Measurements from ENCODE around the gene CCND2.
"Not testable (repeated sequence)": the region's sequence is repeated elsewhere in the genome, so short reads cannot be mapped to it uniquely, and the experiment has no call there.

The CCND2 gene

DNA sequence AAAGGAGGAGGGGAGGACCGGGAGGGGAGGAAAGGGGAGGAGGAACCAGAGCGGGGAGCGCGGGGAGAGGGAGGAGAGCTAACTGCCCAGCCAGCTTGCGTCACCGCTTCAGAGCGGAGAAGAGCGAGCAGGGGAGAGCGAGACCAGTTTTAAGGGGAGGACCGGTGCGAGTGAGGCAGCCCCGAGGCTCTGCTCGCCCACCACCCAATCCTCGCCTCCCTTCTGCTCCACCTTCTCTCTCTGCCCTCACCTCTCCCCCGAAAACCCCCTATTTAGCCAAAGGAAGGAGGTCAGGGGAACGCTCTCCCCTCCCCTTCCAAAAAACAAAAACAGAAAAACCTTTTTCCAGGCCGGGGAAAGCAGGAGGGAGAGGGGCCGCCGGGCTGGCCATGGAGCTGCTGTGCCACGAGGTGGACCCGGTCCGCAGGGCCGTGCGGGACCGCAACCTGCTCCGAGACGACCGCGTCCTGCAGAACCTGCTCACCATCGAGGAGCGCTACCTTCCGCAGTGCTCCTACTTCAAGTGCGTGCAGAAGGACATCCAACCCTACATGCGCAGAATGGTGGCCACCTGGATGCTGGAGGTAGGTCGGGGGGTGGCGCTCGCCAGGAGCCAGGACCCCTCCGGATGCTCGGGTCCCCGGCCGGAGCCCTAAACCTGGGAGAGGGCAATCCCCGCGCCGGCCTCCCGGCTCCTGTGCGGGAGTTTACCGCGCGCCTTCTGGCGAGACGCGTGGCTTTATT, at the start of gene CCND2:
TSS of gene CCND2 (plus strand) at position 111 of the 744 bp plus-strand sequence. CDS start at position 390, 279 bp downstream.
- DNase-seq (ENCODE audit: low spot score) (no peak), FAIRE-seq (no peak)

DNA sequence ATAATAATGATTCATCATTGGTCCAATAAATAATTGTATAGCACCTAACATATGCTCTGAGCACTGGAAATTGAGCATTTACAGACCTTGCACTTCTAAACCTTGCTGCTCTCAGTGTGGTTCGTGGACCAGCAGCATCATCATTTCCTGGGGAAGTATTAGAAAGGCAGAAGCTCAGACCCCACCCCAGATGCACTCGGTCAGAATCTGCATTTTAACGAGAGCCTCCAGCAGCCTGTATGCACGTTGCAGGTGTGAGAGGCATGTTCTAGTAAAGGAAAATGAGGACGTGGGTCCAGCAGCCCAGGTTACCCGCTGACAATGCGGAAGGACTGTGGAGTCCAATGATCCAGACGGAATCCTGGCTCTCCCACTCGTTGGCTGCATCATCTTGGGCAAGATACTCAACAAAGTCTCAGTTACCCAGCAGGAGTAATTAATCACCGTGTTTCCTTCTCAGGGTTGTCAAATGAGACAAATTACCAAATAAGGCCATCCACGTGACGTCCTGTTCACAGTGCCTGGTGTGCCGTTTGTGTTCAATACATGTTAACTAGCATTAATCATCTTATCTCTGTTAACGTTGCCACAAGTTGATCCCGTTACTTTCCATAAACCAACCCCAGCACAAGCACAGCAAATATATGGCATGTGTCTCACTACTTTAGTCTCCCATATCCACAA, 49.2 kb upstream of the CCND2 start:
- no peak for FAIRE-seq

GRCh38 chr12:4225571-4225970, 48.0 kb upstream of the CCND2 start:
- FAIRE-seq (no peak), DNase-seq (ENCODE audit: low spot score) (no peak)

More for the DNA sequence above, 49.2 kb upstream of the CCND2 start:
- no peak for DNase-seq (ENCODE audit: low spot score)

GRCh38 chr12:4227046-4227445, 46.5 kb upstream of the CCND2 start:
- DNase-seq (ENCODE audit: low spot score) (no peak), FAIRE-seq (no peak)

DNA sequence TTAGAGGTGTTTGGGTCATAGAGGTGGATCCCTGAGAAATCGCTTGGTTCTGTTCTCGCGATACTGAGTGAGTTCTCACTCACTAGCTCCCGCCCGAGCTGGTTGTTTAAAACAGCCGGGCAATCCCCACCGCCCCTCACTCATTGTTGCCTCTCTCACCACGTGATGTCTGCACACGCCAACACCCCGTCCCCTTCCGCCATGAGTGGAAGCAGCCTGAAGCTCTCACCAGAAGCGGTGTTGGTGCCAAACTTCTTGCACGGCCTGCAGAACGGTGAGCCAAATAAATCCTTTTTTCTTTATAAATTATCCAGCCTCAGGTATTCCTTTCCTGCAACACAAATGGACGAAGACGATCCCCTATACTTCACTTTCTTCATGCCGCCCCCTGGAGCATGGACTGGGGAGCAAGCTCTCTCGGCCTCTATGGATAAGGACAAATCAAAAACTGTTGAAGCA, 45.4 kb upstream of the CCND2 start:
- FAIRE-seq (no peak), DNase-seq (ENCODE audit: low spot score) (no peak)

DNA sequence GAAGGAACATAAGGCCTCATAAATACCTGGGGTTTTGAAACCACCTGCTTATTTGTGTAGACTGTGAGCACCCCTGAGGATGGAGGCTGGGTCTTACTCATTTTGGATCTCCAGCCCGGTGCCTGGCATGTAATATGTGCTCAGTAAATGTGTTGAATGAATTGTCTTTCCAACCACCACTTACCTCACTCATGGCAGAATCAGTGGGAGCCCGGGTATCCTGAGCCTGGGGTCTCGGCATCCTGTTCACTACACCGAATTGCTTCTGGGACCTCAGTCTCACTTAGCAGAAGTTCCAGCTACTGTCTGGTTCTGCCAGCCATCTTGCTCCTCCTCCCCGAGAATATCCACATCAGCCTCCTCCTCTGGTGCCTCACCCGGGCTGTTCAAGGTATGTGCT, 43.0 kb upstream of the CCND2 start:
- DNase-seq (ENCODE audit: low spot score) (no peak), FAIRE-seq (no peak)

DNA sequence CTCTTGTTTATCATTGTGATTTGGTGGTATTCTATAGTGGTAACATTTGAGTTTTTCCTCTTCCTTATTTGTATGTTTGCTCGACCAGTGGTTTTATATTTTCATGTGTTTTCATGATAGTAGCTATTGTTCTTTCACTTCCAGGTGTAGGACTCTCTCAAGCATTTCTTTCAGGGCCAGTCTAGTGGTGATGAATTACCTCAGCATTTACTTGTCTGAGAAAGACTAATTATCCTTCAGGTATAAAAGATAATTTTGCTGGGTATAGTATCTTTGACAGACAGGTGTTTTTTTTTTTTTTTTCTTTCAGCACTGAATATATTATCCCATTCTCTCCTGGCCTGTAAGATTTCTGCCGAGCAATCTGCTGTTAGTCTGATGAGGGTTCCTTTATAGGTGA, 35.0 kb upstream of the CCND2 start:
- no peak for FAIRE-seq

DNA sequence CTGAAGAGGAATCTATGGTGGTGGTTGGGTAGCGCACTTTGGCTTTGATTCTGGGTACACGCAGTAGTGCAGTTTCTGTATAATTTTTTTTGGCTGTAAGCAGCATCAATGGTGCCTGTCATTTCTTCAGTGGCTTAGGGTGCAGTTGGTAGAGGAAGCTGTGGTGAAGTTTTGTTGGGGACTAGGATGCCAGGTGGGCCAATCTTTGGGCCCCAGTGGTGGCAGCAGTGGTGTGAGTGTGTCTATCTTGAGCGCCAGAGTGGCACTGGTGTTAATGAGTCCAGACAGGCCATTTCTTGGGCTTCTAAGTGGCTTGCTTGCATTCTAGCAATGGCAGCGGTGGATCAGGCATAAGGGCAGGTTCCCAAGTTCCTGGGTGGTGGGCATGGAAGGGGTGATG, 33.8 kb upstream of the CCND2 start:
- DNase-seq (ENCODE audit: low spot score) (no peak), FAIRE-seq (no peak)

More for the DNA sequence above, 35.0 kb upstream of the CCND2 start:
- DNase-seq (ENCODE audit: low spot score), result no peak

GRCh38 chr12:4240161-4240783, 33.3 kb upstream of the CCND2 start:
- FAIRE-seq (no peak), DNase-seq (ENCODE audit: low spot score) (no peak)

DNA sequence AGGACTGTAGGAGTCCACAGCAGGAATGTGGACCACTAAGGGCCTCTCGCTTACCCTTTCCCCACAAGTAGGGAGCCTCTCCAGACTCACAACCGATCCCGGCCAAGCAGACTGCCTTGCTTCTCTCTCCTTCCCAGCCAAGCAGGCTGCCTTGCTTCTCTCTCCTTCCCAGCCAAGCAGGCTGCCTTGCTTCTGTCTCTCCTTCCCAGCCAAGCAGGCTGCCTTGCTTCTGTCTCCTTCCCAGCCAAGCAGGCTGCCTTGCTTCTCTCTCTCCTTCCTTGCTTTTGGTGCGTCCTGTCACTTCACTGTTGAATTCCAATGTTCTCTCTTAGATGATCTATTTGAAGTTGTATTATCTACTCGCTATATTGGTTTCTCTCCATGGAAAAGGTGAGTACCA, 32.6 kb upstream of the CCND2 start:
- DNase-seq (ENCODE audit: low spot score) (no peak), FAIRE-seq (no peak)

GRCh38 chr12:4241592-4241991, 32.0 kb upstream of the CCND2 start:
- no peak for FAIRE-seq

DNA sequence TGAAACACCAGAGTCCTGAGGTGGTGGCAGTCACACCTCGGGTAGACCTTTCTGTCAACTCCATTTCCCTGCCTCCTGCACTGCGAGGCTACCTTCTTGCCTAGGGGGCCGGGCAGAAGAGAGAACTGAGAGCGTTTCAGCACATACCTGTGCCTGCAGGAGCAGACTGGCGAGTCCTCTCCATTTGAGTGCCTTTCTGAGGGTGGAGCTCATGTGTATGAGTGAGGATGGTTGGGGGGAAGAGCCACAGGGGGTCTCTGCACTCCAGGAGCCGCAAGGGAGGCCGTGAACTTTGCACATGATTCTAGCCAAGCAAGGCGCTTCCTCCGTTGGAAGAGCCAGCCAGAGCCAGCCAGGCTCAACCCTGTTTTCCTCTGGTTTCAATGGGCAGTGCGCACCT, 31.0 kb upstream of the CCND2 start:
- DNase-seq (ENCODE audit: low spot score), result no peak
- FAIRE-seq, result no peak

More at GRCh38 chr12:4241592-4241991, 32.0 kb upstream of the CCND2 start:
- no peak for DNase-seq (ENCODE audit: low spot score)

DNA sequence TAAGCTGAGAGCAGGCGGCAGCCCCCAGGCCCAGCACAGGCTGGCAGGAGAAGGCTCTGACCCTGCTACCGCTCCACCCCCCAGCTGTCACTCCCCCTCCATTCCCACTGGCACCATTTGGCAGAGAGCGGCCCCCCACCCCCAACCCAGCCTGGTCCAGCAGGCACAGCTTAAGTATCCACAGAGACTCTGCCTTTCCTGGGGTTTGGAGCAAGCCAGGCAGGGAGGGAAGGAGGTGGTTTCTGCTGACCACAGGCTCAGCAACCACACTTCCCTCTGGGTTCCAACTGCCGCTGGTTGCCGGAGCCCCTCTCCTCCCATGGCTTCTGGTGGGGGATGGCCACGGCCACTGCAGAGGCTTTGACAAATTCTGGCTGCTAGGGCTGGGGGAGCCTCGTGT, 30.5 kb upstream of the CCND2 start:
- no peak for FAIRE-seq
- DNase-seq (ENCODE audit: low spot score), result no peak

DNA sequence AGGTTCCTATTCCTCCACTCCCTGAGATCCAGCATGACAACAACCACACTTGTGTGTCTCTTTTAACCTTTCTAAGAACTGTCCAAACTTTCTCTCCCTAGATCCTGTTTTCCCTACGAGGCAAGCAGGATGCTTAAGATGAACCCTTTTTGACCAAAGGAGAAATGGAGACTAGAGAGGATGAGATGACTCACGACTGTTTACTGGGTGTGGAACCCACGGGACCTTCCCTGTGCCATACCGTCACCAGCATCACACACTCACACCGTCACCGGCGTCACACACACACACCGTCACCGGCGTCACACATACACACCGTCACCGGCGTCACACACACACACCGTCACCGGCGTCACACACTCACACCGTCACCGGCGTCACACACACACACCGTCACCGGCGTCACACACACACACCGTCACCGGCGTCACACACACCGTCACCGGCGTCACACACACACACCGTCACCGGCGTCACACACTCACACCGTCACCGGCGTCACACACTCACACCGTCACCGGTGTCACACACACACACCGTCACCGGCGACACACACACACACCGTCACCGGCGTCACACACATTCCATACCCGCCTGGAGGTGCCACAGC, 30.0 kb upstream of the CCND2 start:
- not testable (repeated sequence) for FAIRE-seq

DNA sequence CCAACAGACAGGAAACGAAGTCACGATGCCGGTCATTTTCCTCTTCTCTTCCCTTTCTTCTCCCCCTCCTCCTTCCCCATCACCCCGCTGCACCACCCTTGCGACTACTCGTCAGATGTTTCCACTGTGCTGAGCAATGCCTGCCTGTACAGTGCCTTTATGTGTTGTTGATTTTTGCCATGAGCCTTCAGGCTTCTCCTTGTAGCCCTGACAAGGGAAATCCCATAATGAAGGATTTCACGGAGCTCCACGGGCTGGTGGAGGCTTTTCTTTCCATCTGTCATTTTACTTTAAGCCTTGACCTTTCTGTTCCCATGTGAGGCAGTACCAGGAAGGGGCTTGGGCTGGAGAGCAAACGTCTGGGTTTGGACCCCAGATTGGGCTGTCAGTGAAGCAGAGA, 28.7 kb upstream of the CCND2 start:
- DNase-seq (ENCODE audit: low spot score), result no peak
- no peak for FAIRE-seq

More for the DNA sequence above, 30.0 kb upstream of the CCND2 start:
- not testable (repeated sequence) for DNase-seq (ENCODE audit: low spot score)

DNA sequence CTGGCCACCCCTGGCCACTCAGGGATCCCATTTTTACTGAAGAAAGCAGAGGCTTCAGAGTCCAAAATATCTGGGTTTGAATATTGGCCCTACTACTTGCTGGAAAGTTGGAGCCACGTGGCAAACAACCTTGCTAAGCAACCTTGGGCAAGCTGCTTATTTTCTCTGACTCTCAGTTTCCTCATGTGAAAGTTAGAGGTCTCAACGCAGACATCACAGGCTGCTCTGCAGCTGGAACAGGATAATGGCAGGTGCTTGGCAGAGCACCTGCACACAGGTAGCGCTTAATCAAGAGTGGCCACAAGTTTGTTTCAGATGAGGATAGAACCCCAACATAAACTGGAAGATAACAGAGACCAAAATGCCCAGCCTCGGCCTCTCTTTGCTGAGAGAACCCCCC, 28.1 kb upstream of the CCND2 start:
- FAIRE-seq, result no peak

DNA sequence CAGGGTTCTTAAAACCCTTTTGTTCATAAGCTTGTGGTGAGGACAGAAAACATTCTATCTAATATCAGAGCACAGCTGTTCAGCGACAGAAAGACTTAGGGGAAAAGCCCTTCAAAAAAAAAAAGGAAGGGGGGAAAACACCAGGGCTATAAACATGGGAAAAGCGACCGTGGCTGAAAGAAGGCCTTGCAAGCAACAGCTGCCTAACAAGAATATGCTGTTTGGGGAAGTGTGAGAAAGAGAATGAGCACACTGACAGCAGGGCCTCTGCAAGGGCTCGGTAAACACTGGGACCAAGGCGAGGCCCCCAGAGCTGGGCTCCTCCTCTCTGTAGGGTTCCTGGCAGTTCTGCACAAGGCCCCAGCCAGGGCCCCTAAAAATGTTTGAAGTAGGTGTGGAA, 27.4 kb upstream of the CCND2 start:
- DNase-seq (ENCODE audit: low spot score), result no peak
- no peak for FAIRE-seq

More for the DNA sequence above, 28.1 kb upstream of the CCND2 start:
- no peak for DNase-seq (ENCODE audit: low spot score)

GRCh38 chr12:4250691-4251090, 22.9 kb upstream of the CCND2 start:
- no peak for FAIRE-seq
- no peak for DNase-seq (ENCODE audit: low spot score)

DNA sequence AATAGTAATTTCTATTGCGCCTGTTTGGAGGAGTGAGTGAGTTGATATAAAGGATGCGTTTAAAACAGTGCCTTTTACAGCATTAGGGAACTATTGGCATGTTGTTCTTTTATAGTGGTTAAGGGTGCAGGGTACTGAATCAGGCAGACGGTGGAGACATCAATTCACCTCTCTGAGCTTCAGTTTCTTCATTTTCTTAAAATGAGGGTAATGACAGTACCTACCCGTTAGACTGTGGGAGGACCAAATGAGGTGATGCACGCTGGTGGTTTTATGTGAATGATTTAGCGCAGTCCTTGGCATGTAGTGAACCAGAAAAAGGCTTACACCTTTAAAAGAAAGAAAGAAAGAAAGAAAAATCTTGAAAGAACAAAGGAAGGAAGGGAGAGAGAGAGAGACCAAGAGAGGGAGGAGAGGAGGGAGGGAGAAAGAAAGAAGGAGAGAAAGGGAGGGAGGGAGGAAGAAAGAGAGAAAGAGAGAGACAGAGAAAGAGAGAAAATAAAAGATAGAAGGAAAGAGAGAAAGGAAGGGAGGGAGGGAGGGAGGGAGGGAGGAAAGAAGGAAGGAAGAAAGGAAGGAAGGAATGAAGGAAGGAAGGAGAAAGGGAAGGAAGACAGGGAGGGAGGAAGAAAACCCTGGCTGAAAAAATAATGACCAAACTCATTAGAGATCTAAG, 22.2 kb upstream of the CCND2 start:
- no peak for FAIRE-seq
- DNase-seq (ENCODE audit: low spot score), result no peak

DNA sequence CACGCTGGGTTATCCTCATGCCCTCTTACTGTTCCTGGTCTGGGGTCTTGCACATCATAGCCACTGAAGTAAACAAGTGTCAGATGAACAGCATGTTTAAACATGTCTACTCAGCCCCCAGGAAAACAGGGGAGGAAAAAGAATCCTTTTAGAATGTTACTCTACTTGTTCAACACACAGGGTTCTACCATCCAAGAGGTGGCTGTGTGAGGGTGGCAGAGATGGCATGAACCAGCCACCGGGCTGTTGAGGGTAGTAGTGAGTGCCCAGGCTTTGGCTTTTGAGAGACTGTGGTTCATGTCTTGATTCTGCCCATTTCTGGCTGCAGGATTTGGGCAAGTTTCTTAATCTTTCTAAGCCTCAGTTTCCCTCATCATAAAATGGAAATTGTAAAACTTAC, 21.6 kb upstream of the CCND2 start:
- DNase-seq (ENCODE audit: low spot score) (no peak), FAIRE-seq (no peak)

- no peak for FAIRE-seq
- no peak for DNase-seq (ENCODE audit: low spot score)
Observed at GRCh38 chr12:4252601-4253000, 21.0 kb upstream of the CCND2 start.
